CD14-positive monocyte (primary cell): ENCODE measurements around the gene CACNB1. TPM values are rescaled to one million over a fixed set of nuclear protein-coding genes. Genes with fewer than 3 reads are reported as not detected.
A peak's percentile ranks its signal among the peaks of the same experiment; 100 is the strongest.

Experiments used
- DNase-seq, 3 donors: peaks; one replicate each; pipeline ENCODE4 v3.0.0-alpha.2; 2011 to 2022
- H2AFZ ChIP-seq: 2 replicates; pipeline ENCODE4 v1.6.0; 2012; ENCODE audit warnings: mild to moderate bottlenecking, low read depth, low read length, inconsistent platforms; ENCODE audit not compliant: insufficient read depth, poor library complexity, severe bottlenecking
- H3K27ac ChIP-seq, 2 donors: 1 replicate in 1 of 2; 2 replicates in 1 of 2; pipeline ENCODE4 v1.5.1; 2012 to 2013; ENCODE audit warnings: low read length in 2 of 2, control low read depth in 1 of 2, inconsistent platforms in 1 of 2, low read depth in 1 of 2, mild to moderate bottlenecking in 1 of 2
- H3K27me3 ChIP-seq, 2 donors: one replicate each; pipeline versions ENCODE4 v1.6.0 to v1.6.1; 2011 to 2013; ENCODE audit warnings: low read length in 2 of 2; ENCODE audit not compliant: control insufficient read depth in 2 of 2, insufficient read depth in 2 of 2
- H3K36me3 ChIP-seq, 2 donors: replicated peaks in 1 of 2; 1 replicate in 1 of 2; 2 replicates in 1 of 2; pipeline versions ENCODE4 v1.5.1 to v1.6.1; 2012 to 2013; ENCODE audit warnings: low read length in 2 of 2, control low read depth in 1 of 2, inconsistent platforms in 1 of 2, mild to moderate bottlenecking in 1 of 2; ENCODE audit not compliant: insufficient read depth in 2 of 2, control insufficient read depth in 1 of 2
- H3K4me1 ChIP-seq, 2 donors: 1 replicate in 1 of 2; 2 replicates in 1 of 2; pipeline versions ENCODE4 v1.5.1 to v1.6.1; 2012 to 2013; ENCODE audit warnings: low read length in 2 of 2, control low read depth in 1 of 2, inconsistent platforms in 1 of 2, mild to moderate bottlenecking in 1 of 2, moderate library complexity in 1 of 2; ENCODE audit not compliant: insufficient read depth in 2 of 2, control insufficient read depth in 1 of 2
- H3K4me2 ChIP-seq: replicated peaks from 2 replicates; pipeline ENCODE3; 2012; ENCODE audit warnings: low read length, moderate library complexity, mild to moderate bottlenecking; ENCODE audit not compliant: poor library complexity, severe bottlenecking; ENCODE audit errors: extremely low read depth
- H3K4me3 ChIP-seq, 3 experiments: fragments of 200-600 bp in 1 of 3; sonication (generic) in 1 of 3; replicated peaks in 1 of 3; 1 replicate in 2 of 3; 2 replicates in 1 of 3; pipeline ENCODE4 v1.5.1; 2011 to 2013; ENCODE audit warnings: low read length in 3 of 3, mild to moderate bottlenecking in 3 of 3, control low read depth in 2 of 3, low read depth in 2 of 3, inconsistent platforms in 1 of 3, moderate library complexity in 1 of 3
- H3K79me2 ChIP-seq: 2 replicates; pipeline ENCODE4 v1.6.0; 2012; ENCODE audit warnings: mild to moderate bottlenecking, control low read depth, inconsistent platforms, low read length, moderate library complexity; ENCODE audit not compliant: insufficient read depth
- H3K9ac ChIP-seq: 2 replicates; pipeline ENCODE4 v1.6.0; 2017; ENCODE audit warnings: low read length, mild to moderate bottlenecking; ENCODE audit not compliant: insufficient read depth, poor library complexity, severe bottlenecking
- H3K9me3 ChIP-seq, 2 donors: replicated peaks in 1 of 2; 1 replicate in 1 of 2; 2 replicates in 1 of 2; pipeline versions ENCODE4 v1.5.1 to v1.6.1; 2012 to 2013; ENCODE audit warnings: low read length in 2 of 2, control low read depth in 1 of 2; ENCODE audit not compliant: control insufficient read depth in 1 of 2, insufficient read depth in 1 of 2
- H4K20me1 ChIP-seq: 2 replicates; pipeline ENCODE4 v1.6.0; 2012; ENCODE audit warnings: mild to moderate bottlenecking, low read length, control low read depth, moderate library complexity; ENCODE audit not compliant: insufficient read depth
- H3K27ac Mint-ChIP-seq, 7 donors: one replicate each; pipeline ENCODE4 v1.8.0; 2020; ENCODE audit warnings: mild to moderate bottlenecking in 7 of 7, mixed read lengths in 7 of 7, moderate library complexity in 6 of 7, inconsistent platforms in 2 of 7
- H3K27me3 Mint-ChIP-seq, 3 donors: one replicate each; pipeline ENCODE4 v1.8.0; 2021 to 2022; ENCODE audit warnings: low read depth in 3 of 3, mild to moderate bottlenecking in 3 of 3, mixed read lengths in 3 of 3, moderate library complexity in 3 of 3, inconsistent platforms in 1 of 3
- H3K36me3 Mint-ChIP-seq, 2 donors: one replicate each; pipeline ENCODE4 v1.8.0; 2020; ENCODE audit warnings: mixed read lengths in 2 of 2, inconsistent platforms in 1 of 2, mild to moderate bottlenecking in 1 of 2
- H3K4me1 Mint-ChIP-seq: one replicate; pipeline ENCODE4 v1.8.0; 2020; ENCODE audit warnings: mild to moderate bottlenecking, mixed read lengths
- H3K4me3 Mint-ChIP-seq, 2 donors: one replicate each; pipeline ENCODE4 v1.8.0; 2020; ENCODE audit warnings: mild to moderate bottlenecking in 2 of 2, mixed read lengths in 2 of 2, moderate library complexity in 1 of 2
- H3K9me3 Mint-ChIP-seq, 7 donors: one replicate each; pipeline ENCODE4 v1.8.0; 2020 to 2022; ENCODE audit warnings: mixed read lengths in 7 of 7, mild to moderate bottlenecking in 6 of 7, moderate library complexity in 6 of 7, inconsistent platforms in 2 of 7
- WGBS: methylation state at CpG from one replicate; pipeline ENCODE4 v1.1.5; 2013; ENCODE audit warnings: missing lambda C conversion rate; ENCODE audit not compliant: insufficient coverage; 5-methylcytosine and 5-hydroxymethylcytosine counted together
- intact Hi-C, 2 donors: fragments of 100-400 bp; cut with micrococcal nuclease; formaldehyde crosslinking; loops; one replicate each; pipeline versions ENCODE4 v1.15.0 to v1.15.1; 2023
- polyA plus RNA-seq, 3 donors: library from polyadenylated mRNA; depleted of rRNA in 1 of 3; unstranded in 2 of 3; stranded (reverse) in 1 of 3; fragments of 300-500 nt in 2 of 3; fragments of >200 nt in 1 of 3; fragmentation: Illumina TruSeq in 2 of 3; gene quantifications; 1 replicate in 2 of 3; 2 replicates in 1 of 3; pipeline ENCODE4 v1.2.3, GENCODE V29; 2012 to 2021
- TF ChIP-seq, protein P1 (sequence below): fragments of 200-600 bp; IDR thresholded peaks from one replicate; pipeline ENCODE4 v1.8.0; 2022; ENCODE audit warnings: antibody characterized with exemption, mild to moderate bottlenecking

Gene CACNB1
- polyA plus RNA-seq, 3 donors, result 0.13 to 22.1 (median 0.31) TPM

GRCh38 chr17:39204245-39204644, 6.8 kb upstream of the CACNB1 start:
- no CpG with 5 or more reads among the region's 8 CpGs for WGBS
- Mint-ChIP-seq H3K4me3 (no peak overlapping the region), H3K27ac (peak overlapping the region in 1 of 7 donors; percentile 70), H3K9me3 (no peaks in the 10 kb centered on the region), H3K27me3 (peaks cover 0 to 5% (median 2%) of the 10 kb centered on the region in 3 donors), H3K4me1 (peaks cover 26% of the 10 kb centered on the region), H3K36me3 (peaks cover 40 to 43% of the 10 kb centered on the region in 2 donors)
- H3K4me3 ChIP-seq, result no peak overlapping the region
- no peaks in the 10 kb centered on the region for H3K9me3 ChIP-seq
- no peak overlapping the region for H3K9ac ChIP-seq
- TF ChIP-seq, protein P1, sequence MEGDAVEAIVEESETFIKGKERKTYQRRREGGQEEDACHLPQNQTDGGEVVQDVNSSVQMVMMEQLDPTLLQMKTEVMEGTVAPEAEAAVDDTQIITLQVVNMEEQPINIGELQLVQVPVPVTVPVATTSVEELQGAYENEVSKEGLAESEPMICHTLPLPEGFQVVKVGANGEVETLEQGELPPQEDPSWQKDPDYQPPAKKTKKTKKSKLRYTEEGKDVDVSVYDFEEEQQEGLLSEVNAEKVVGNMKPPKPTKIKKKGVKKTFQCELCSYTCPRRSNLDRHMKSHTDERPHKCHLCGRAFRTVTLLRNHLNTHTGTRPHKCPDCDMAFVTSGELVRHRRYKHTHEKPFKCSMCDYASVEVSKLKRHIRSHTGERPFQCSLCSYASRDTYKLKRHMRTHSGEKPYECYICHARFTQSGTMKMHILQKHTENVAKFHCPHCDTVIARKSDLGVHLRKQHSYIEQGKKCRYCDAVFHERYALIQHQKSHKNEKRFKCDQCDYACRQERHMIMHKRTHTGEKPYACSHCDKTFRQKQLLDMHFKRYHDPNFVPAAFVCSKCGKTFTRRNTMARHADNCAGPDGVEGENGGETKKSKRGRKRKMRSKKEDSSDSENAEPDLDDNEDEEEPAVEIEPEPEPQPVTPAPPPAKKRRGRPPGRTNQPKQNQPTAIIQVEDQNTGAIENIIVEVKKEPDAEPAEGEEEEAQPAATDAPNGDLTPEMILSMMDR, result no peak
- peaks cover 24 to 32% of the 10 kb centered on the region in 2 donors for H3K4me1 ChIP-seq
- H3K79me2 ChIP-seq, result peaks cover 28% of the 10 kb centered on the region
- intact Hi-C loops, result no loop called here
- H3K4me2 ChIP-seq, result no peak overlapping the region
- no peak for DNase-seq
- H3K27ac ChIP-seq, result peak overlapping the region in 1 of 2 donors; percentile 14
- no peaks in the 10 kb centered on the region for H3K27me3 ChIP-seq
- H3K36me3 ChIP-seq, result peaks cover 39 to 41% of the 10 kb centered on the region in 2 donors
- peaks cover 40% of the 10 kb centered on the region for H4K20me1 ChIP-seq
- H2AFZ ChIP-seq, result no peak overlapping the region

GRCh38 chr17:39200957-39201510, 3.6 kb upstream of the CACNB1 start:
- Histone ChIP-seq H3K9me3 (no peaks in the 10 kb centered on the region), H3K4me2 (peak overlapping the region; percentile 92), H2AFZ (peak overlapping the region; percentile 73), H3K4me3 (peak overlapping the region; percentile 61 to 91 (median 90)), H3K9ac (peak overlapping the region; percentile 89), H3K79me2 (peaks cover 28% of the 10 kb centered on the region), H3K27ac (peak overlapping the region; percentile 82 to 100), H3K27me3 (no peaks in the 10 kb centered on the region), H3K36me3 (peaks cover 39 to 41% of the 10 kb centered on the region in 2 donors), H4K20me1 (peaks cover 40% of the 10 kb centered on the region), H3K4me1 (peaks cover 47 to 57% of the 10 kb centered on the region in 2 donors)
- H3K27me3 Mint-ChIP-seq, result peaks cover 0 to 2% (median 0%) of the 10 kb centered on the region in 3 donors
- H3K4me1 Mint-ChIP-seq, result peaks cover 40% of the 10 kb centered on the region
- H3K27ac Mint-ChIP-seq, result peak overlapping the region; percentile 97 to 100 (median 99)
- H3K4me3 Mint-ChIP-seq, result peak overlapping the region; percentile 97 to 99
- TF ChIP-seq, protein P1, result no peak
- H3K36me3 Mint-ChIP-seq, result peaks cover 40 to 43% of the 10 kb centered on the region in 2 donors
- no peaks in the 10 kb centered on the region for H3K9me3 Mint-ChIP-seq
- DNase-seq, result no peak
- intact Hi-C loops, result no loop called here
- 40% methylated on average over 6 of the region's 11 CpGs for WGBS
